GM06990 (cell line): Measurements from ENCODE around the gene DPM2.

Source experiments
- DNase-seq: peaks from one replicate; pipeline ENCODE4 v3.0.0-alpha.2; 2011; ENCODE audit not compliant: insufficient read length; ENCODE audit errors: extremely low read depth
- H3K27me3 ChIP-seq: replicated peaks from 2 replicates; pipeline ENCODE4 v1.6.0; 2011; ENCODE audit warnings: low read length; ENCODE audit not compliant: control insufficient read depth, insufficient read depth
- H3K36me3 ChIP-seq: 2 replicates; pipeline ENCODE4 v1.5.1; 2011; ENCODE audit warnings: low read length; ENCODE audit not compliant: control insufficient read depth, insufficient read depth
- H3K4me3 ChIP-seq: replicated peaks from 2 replicates; pipeline ENCODE4 v1.5.1; 2011; ENCODE audit warnings: low read depth, mild to moderate bottlenecking, control low read depth, low read length
- TF ChIP-seq, protein P1 (sequence below): IDR thresholded peaks from 2 replicates; pipeline ENCODE4 v1.5.1; 2011; ENCODE audit warnings: low read length, control low read depth, mild to moderate bottlenecking, inconsistent platforms; ENCODE audit not compliant: insufficient read depth, poor library complexity, severe bottlenecking

DPM2 gene

DNA sequence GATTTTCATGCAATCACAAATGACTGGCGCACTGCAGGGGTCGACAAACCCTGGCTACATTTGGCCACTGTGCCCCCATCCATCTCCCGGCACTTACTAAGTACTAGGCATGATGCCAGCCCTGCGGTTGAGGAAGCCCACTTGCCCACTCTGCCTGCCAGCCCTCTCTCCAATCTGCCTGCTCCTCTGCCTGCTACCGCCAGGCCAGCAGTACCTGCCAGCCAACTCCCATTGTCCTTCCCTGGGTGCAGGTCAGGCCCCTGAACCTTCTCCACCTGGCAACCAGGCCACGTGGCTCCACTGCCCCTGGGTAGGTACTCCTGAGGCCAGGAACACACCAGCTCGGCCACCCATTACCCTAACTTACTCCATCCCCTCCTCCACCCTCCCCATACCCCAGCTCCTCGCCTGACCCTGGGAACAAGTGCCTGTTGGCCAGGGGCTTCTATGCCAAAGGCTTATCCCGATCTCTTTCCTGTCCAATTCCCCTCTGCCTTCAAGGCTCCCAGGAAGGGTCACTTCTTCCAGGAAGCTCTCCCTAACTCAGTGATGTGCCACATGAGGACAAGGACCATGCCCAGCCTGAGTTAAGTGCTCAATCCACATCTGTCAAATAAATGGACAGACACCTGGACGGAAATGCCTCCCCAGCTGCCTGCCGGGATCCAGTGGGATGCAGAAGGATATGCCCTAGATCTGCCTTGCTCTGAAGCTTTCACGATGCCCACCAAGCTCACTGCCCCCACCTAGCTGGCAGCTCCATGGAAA is 36.5 kb upstream of the DPM2 start:
- TF ChIP-seq, protein P1, sequence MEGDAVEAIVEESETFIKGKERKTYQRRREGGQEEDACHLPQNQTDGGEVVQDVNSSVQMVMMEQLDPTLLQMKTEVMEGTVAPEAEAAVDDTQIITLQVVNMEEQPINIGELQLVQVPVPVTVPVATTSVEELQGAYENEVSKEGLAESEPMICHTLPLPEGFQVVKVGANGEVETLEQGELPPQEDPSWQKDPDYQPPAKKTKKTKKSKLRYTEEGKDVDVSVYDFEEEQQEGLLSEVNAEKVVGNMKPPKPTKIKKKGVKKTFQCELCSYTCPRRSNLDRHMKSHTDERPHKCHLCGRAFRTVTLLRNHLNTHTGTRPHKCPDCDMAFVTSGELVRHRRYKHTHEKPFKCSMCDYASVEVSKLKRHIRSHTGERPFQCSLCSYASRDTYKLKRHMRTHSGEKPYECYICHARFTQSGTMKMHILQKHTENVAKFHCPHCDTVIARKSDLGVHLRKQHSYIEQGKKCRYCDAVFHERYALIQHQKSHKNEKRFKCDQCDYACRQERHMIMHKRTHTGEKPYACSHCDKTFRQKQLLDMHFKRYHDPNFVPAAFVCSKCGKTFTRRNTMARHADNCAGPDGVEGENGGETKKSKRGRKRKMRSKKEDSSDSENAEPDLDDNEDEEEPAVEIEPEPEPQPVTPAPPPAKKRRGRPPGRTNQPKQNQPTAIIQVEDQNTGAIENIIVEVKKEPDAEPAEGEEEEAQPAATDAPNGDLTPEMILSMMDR = no peak
- no peaks in the 10 kb centered on the region for H3K27me3 ChIP-seq
- no peak for DNase-seq
- H3K4me3 ChIP-seq = no peak overlapping the region
- peaks cover 3% of the 10 kb centered on the region for H3K36me3 ChIP-seq

DNA sequence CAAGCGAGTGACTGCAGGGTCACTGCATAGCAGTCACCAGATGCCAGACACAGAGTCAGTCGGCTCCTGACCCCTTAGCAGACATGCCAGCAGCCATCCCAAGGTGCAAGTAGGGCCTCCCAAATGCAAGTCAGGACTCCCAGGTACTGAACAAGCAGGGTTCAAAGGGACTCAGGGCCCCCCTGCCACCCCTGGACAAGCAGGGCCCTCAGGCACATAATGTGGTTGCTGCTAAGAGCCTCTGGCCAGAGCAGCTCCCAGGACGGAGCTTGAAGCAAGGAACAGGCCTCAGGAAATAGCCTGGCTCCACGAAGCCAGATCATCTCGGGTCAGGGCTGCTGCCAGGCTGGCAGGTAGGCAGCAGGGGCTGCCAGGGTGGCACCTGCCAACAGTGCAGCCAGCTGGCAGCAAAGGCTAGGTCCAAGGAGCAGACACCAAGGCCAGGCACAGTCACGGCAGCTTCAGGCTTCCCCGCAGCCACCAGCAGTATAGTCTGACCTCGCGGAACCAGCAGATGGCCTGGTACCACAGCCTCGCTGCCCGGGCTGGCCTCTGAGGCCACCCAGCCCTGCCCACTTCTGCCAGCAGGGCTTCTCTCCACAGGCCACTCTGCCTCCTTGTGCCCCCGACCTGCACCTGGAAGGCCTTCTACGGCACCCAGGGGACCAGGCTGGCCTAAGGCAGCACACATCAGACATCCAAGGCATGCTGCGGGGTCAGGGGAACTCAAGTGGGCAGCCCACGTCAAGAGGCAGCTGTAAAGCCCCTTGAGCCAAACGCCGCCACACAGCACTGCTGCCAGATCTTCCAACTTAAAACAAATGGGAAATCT is 35.7 kb upstream of the DPM2 start:
- H3K27me3 ChIP-seq = no peaks in the 10 kb centered on the region
- TF ChIP-seq, protein P1 = no peak

DNA sequence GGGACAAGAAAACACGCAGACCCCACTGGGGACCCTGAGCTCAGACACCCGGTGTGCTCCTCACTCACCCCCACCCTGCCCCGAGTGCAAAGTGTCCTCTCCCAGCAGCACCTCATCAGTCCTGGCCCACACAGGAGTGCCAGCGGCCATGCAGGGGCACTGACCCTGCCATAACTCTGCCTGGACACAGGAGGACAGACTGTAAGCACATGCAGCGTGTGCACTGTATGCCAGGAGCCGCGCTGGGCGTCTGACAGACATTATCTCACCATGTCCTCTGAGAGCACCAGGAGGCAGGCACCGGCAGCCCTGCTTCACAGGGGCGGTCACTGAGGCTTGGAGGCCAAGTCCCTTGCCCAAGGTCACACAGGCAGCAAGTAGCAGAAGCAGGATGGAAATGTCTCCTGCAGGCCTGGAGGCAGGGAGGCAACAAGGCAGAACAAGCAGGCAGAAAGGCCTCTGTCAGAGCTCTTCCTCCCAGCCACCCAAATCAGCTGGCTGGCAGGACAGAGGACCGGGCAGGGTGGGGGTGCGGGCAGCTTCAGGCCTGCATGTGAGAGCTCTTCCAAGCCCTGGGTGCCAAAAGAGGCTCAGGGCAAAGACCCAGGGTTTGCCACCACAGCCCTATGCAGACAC is 34.7 kb upstream of the DPM2 start:
- TF ChIP-seq, protein P1 = no peak
- no peak for DNase-seq
- H3K4me3 ChIP-seq = no peak overlapping the region
- no peaks in the 10 kb centered on the region for H3K27me3 ChIP-seq
- H3K36me3 ChIP-seq = peaks cover 3% of the 10 kb centered on the region

More for the DNA sequence above, 35.7 kb upstream of the DPM2 start:
- Histone ChIP-seq H3K4me3 (no peak overlapping the region), H3K36me3 (peaks cover 3% of the 10 kb centered on the region)
- DNase-seq = no peak

DNA sequence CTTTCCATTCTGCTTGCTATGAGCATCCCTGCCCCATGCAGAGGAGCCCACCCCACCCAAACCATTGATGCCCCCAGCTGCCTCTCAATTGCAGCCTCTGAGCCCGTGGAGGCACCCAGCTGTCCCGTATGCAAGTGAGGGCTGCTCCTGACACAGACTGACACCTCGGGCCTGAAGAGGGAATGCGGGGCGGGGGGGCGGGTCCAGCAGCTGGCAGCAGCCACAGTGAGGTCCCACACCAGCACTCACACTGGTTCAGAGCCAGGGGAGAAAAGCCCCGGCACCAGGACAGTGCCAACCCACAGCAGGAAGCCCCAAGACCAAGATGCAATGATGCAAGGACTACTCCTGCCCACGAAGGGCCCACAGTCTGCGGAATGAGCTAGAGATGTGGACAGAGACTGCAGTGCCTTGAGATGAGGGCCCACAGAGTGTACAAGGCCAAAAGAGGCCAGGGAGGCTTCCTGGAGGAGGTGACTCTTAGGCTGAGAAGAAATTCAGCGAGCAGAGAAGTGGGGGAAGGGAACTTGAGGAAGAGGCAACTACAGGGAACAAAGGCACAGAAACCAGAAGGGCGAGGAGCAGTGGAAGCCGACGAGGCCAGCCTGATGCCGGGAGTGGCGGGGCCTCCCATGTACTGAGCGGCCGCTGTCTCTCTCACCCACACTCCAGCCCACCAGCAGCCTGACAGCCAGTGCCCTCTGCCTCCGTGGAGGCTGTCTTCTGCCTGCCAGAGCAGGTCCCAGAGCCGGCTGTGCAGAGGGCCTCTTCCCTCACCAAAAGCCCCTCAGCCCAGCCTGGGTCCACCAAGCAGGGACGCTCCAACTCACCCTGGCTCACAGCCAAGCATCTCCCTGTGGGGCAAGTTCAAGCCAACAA is 33.9 kb upstream of the DPM2 start:
- no peak for DNase-seq
- TF ChIP-seq, protein P1 = no peak
- peaks cover 3% of the 10 kb centered on the region for H3K36me3 ChIP-seq
- H3K4me3 ChIP-seq = no peak overlapping the region
- no peaks in the 10 kb centered on the region for H3K27me3 ChIP-seq

DNA sequence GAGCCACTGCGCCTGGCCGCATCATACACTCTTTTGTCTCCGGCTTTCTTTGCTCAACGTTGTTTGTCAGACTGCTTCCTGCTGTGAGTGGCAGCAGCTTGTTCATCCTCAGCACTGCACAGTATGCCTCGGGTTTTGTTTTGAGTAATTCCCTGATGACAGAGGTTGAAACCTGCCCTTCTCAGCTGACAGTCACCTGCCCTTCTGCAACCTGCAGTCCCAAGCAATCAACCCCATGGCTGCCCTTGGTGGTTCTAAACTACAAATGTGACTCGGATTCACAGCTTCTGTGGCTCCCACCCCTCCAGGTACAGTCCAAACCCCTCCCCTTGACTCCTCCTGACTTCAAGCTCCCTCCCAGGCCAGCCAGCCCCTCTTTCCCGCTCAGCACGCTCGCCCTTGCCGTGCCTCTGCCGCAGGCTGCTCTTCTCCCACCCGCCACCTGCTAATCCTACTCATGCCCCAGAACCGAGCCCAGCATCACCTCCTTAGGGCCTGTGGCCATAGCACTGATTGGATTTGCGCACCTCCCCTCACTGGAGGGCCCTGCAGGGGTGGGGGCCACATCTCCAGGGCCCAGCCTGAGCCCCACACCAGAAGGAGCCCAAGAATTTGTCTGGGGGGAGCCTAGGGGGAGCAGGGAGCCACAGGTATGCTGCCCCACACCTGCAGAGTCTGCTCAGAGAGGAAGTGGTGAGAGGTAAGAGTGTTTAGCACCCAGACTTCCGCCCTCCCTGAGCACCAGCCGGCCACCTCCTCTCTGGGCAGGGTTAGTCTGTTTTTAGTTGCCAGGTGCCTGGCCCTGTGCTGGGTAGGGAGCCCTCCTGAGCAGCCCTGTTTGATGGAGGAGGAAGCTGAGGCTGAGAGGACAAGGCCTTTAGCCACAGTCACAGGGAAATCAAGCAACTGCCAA is 33.0 kb upstream of the DPM2 start:
- Histone ChIP-seq H3K36me3 (peaks cover 2% of the 10 kb centered on the region), H3K4me3 (peak overlapping the region; percentile 3), H3K27me3 (no peaks in the 10 kb centered on the region)
- TF ChIP-seq, protein P1 = no peak
- peak; percentile 81 for DNase-seq
